NCI-H2196 treated with DMSO at 0.1 percent for 48 hours (cell line): ENCODE data around the gene HRK.

Experiments
- DNase-seq: peaks from one replicate; lab custom pipeline; 2025; ENCODE audit not compliant: unreplicated experiment; lab: John Stamatoyannopoulos, UW

Gene HRK

GRCh38 chr12:116901612-116902011, 20.4 kb upstream of the HRK start:
- DNase-seq, result no peak

DNA sequence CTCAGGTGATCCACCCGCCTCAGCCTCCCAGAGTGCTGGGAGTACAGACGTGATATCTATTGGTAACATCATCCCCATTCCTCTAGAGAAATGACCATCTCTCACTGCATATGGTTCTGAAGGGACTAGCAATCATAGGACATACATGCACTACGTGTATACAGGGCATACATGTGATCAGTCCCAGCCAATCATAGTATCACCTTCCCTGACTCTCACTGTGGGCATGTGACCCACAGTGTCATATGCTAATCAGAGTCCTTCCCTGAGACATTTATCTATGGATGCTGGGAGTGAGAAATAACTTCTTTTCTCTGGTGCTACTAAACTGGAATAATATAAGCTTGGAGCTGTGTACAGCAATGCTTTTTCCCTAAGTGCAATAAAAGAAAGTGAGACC, 17.4 kb upstream of the HRK start:
- DNase-seq, result no peak

DNA sequence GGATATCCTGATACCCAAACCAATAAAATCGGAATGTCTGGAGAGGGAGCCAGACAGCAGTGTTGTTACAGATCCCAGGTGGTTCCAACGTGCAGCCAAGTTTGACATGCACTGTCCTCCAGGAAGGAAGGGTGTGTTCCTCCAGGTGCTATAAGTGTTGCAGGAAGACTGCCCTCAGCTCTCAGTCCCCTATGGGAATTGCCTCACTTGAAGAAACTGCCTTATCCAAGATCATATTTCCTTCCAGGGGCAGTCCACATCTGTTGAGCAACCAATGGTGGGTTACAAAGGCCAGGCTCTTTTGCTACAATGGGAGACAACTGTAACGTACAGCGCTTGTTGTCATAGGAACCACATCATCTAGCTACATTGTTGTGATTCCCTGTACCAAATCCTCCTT, 16.2 kb upstream of the HRK start:
- no peak for DNase-seq

DNA sequence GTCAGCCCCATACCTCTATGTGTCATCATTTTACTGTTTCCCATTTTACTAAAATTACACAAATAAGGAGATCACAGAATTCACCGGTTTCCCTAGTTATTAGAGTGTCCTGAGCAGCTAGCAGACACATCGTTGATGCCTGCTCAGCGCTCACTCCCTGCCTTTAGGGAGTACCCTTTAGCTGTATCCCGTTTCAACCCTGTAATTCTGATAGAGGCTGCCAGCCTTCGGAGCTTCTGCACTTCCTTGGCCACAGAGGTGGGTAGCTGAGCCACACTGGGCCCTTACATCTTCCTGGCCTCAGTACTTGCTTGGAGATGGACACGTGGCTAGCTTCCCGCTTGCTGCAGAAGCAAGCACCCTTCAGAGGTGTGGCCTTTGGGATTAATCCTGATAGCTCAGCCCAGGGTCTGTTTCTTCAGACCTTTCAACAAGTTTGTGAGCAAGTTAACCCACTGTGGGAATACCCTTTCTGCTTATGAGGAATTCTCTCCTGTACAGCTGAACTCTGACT, 15.2 kb upstream of the HRK start:
- no peak for DNase-seq

GRCh38 chr12:116894913-116895312, 13.7 kb upstream of the HRK start:
- DNase-seq, result no peak

DNA sequence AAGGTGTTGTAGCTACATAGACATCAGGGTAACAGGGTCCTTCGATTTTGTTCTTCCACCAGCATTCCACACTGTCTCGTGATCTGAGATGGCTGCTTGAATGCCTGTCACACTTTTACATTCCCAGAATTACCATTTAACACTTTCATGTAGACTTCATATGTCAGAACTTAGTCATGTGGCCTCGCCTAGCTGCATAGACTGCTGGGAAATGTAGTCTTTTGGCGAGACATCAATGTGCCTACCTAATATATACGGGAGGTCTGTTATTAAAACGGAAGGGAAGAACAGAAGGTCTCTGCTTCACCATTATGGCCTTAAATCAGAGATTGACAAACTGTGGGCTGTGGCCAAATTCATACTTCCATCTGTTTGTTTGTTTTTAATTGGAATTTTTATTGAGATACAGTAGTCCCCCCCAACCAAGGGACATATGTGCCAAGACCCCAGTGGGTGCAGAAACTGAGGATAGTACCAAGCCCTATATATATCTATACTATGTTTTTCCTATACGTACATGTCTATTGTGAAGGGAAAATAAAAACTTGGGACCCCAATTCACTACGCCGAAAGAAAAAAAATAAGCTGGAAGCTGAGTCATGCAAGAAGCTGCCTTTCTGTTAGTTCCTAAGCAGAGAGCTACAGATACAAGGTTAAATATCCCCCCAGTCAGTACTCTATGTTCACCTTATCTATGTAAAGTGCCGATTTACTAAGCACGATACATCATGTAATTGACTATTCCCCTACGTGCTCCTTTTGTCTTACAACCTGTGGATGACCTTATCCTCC, 11.3 kb upstream of the HRK start:
- DNase-seq, result no peak

DNA sequence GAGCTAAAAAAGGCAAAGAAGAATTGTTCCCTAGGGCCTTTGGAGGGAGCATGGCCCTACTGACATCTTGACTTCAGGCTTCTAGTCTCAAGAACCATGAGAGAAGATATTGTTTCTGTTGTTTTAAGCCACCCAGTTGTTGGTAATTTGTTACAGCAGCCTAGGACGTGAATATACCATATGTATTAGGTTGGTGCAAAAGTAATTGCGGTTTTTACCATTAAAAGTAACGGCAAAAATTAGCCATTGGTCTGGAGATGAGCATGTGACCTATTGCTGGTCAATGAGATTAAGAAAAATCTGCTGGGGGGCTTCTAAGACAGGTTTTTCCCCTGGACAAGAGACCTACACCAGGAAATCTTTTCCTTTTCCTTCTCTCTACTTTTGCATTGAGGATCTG, 9.8 kb upstream of the HRK start:
- no peak for DNase-seq

- no peak for DNase-seq
Measured at GRCh38 chr12:116890330-116890729, 9.1 kb upstream of the HRK start.

DNA sequence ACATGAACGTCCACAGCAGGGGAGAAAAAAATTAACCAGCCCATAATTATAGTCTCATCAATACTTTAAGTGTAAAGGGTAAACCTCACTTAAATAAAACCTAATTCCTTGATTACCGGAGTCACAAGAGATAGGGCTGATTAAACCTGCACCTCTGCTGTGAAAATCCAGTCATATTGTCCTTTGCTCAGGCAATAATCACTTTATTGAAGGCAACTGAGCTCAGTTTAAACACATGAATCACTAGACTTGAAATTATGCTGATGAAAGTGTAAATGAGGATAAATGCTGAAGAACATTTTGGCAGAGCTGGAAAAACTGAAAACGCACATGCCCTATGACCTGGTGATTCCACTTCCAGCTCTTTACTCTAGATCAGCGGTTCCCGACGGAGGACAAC, 6.7 kb upstream of the HRK start:
- no peak for DNase-seq

DNA sequence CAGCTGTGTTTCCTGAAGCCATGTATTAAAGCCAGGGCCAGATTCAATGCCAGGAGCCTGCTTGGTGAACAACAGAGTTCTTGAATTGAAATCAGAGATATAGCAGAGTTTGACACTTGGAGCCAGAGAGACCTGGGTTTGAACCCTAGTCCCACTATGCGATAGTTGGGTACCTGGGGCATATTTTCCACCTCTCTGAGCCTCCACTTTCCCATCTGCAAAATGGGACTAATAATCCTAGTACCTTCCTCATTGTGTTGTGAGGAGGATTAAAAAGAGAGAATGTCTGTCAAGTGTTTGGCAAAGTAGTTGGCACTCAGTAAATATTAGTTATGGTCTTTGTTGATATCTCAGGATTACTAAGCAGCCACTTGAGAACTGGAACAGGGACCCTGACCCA, 6.0 kb upstream of the HRK start:
- no peak for DNase-seq

- DNase-seq, result no peak
Measured at GRCh38 chr12:116885491-116885890, 4.2 kb upstream of the HRK start.

- no peak for DNase-seq
Measured at GRCh38 chr12:116884871-116885270, 3.6 kb upstream of the HRK start.

DNA sequence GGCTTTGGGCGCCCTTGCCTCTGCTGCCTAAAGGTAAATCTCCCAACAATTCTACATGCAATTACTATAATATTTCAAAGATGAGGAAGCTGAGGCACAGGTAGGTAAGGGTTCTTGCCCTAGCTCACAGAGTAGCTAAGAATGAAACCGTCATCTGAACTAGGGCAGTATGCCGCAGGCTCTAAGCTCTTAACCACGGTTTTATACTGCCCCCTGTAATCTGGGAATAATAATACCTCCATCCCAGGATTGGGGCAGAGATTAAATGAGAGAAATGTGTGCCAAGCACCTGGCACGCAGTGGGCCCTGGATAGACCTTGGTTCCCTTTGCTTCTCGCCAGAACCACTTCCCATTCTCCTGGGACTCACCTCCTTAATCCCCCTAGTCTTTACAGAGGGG, 1.5 kb upstream of the HRK start:
- DNase-seq, result no peak

DNA sequence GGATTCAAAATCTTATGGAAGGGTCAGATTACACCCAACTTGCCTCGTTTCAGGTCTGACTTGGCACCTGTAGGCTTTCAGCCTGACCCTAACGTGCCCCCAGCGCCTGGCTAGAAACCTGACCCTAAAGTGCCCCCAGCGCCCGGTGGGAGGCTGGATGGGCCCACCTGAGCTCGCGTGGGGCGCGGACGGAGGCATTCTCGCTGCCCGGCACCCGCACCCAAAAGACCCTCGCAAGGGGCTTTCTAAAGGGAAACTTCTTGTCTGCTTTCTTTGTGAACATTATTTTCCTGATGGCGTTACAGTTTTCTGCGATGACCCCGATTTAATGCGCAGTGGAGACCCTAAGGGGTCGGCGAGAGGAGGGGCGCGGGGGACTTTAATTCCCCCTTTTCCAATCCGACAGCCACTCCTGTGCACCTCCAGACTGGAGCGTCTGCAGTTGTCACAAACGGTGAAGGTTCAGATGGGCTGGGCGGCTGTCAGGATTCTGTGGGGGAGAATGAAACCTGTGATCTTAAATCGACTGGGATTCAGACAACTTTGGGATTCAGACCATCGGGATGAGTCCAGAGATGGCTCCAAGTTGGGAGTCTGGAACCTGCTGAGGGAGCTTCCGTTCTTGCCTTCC, 751 bp upstream of the HRK start:
- DNase-seq, result no peak

DNA sequence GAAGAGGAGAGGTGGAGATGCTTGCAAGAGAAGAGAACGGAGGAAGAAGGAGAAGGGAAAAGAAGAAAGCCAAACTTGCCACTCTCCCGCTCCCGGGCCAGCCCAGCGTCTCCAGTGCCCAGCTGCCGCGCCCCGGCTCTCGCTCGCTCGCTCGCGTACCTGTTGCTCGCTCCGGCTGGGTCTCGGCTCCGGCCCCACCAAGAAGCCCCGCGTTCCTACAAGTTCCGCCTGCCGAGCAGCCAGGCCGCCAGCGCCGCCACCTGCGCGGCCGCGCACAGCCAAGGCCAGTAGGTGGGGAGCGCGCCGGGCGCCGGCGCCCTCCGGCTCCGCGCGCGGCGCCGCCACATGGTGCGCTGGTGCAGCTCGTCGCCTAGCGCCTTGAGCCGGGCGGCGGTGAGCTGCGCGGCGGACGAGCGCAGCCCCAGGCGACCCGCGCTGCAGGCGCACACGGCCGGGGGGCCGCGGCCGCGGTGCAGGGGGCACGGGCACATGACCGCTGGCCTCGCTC, 370 bp downstream of the HRK start:
- peak; percentile 60 for DNase-seq

DNA sequence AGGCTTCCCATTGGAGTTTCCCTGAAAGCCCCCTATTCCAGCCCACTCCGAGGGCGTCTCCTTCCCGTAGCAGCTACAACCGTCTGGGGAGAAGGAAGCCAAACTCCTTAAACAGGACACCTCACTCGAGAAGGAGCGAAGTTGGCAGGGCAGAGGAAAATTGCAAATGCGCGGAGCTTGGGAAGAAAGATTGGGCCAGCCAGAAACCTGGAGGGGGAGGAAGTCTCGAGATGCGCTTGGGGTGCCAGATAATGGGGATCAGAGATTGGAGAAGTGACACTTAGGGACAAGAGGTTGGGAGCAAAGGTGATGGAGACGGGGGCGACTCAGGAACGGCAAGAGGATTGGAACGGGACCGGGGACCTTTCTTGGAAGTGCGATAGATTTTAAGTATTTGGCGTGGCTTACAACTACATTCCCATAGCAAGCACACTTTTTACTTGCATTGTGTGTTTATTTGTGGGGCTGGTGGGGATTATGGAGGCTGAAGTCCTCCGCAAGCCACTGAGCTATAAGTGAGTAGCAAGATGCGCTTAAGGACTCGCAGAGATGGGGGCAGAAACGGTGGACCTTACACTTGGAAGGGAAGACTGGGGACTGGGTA, 926 bp downstream of the HRK start:
- DNase-seq, result no peak

DNA sequence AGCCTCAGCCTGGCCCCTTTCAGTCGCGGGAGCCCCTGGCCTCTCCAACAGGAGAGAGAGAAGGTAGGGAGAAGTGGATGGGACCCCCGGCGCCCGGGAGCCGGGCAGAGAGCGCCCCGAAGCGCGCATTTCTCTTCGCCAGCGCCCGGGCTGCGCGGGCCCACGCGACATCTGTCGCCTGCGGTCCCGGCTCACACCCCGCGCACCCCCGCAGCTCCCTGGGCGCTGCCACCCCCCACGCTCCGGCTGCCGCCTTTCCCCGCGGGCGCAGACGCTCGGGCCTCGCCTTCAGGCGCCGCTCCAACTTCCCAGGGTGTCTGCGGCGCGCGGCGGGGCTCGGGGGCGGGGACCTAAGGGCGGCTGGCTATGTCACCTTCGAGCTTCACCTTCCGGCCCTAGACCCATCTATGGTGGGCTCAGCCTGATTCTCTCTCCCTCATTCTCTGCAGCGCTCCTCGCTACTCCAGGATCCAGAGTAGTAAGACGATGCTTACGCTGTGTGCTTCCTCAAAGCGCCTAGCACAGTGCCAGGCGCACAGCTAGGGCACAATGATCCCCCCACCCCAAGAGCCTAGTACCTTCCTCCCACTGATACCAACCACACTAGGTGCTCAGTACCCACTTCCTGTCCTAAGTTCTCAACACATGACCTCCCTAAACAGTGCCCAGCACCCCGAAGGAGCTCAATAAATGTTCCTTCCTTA, 1.6 kb downstream of the HRK start:
- DNase-seq, result no peak

DNA sequence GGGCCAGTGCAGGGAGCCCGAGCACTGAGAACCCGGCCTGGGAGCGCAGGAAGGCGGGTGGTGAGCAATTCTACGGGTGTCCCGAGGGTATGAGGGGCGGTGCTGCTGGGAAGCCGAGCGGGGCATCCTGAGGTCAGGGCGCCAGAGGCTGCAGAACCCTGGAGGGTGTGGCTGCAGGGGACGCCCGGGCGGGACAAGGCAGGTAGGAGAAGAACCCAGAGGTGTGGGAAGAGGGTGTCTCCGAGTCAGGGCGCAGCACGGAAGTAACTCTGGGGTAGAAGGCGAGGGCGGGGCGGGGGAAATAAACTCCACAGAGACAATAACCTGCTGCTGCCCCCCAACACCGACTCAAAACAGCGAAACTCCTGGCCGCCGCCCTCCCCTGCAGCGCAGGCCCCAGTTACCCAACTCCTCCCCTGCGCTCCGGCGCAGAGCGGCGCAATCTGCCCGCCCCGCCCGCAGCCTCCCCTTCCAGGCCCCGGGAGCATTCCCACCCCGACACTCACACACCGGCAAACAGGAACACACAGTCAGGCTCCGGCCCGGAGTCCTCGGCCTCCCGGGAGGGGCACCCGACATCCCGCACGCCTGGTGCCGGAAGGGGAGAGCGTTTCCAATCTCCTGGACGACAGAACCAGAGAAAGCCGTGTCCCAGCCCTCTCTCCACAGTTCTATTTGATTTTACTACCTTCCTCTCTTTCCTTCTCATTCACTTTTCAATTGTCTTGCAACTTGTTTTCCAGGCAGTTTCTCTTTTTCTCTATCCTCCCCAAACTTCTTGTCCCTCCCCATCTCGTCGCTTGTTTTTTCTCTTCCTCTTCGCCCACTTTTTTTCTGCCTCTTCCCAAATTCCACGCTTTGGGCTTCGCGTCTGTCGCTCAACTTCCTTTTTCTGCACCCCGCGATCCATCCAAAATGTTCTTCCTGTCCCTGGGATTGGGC, 2.4 kb downstream of the HRK start:
- no peak for DNase-seq

DNA sequence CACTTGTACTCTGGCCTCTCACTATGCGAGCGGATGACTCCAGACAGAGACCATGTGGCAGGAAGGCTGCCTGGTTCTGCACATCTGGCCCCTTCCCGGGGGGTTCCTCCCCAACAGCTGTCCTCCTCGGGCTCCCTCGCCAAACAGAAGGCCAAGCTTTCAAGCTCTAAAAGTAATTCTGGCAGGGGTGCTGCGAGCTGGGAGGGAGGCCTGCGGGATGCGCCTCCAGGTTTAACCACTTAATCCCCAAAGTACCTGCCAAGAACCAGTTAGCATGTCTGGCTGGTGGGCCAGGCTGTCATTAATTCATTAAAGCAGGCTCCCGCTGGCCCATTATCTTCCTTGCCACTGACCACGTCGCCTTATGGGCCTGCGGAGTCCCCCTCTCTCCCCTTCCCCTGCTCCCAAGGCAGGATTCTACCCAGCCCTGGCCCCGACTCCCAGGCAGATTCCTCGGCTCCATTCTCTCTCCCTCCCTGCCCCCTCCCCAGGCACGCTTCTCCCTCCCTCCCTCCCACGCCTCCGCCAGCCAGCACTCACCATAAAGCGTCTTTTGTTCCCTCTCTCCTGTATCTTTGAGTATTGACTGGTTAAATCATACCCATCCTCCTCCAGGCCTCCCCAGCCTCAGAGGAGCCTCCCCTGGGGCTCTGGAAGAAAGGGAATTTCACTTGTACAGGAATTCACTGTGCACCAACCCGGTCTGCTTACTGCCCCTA, 4.9 kb downstream of the HRK start:
- no peak for DNase-seq
